ENCODE measurements around the gene KRTAP17-1.
"Not testable (repeated sequence)": the region's sequence is repeated elsewhere in the genome, so short reads cannot be mapped to it uniquely, and the experiment has no call there.

The KRTAP17-1 gene, protein sequence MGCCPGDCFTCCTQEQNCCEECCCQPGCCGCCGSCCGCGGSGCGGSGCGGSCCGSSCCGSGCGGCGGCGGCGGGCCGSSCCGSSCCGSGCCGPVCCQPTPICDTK

GRCh38 chr17:41315204-41315794 is at the start of gene KRTAP17-1:
KRTAP17-1 (minus strand) TSS chr17:41315710; CDS start chr17:41315650, 60 bp downstream.
- no peak for DNase-seq

DNA sequence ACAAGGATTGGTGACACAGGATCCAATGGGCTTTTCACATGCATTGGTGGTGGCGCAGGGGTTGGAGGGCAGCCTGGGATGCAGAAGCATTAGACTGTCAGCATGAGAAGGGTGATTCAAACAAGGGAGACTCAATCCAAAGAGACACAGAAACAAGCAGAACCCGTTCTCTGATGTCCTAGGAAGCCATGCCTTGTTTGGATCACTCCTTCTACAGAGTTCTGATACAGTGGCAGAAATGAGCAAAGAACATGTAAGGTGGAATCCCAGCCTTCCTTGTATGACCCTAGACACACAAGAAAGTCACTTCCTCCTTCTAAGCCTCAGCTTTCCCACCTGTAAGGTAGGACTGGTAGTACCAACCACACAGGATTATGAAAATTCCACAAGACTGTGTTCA is 48.4 kb upstream of the KRTAP17-1 start:
- DNase-seq, result no peak

DNA sequence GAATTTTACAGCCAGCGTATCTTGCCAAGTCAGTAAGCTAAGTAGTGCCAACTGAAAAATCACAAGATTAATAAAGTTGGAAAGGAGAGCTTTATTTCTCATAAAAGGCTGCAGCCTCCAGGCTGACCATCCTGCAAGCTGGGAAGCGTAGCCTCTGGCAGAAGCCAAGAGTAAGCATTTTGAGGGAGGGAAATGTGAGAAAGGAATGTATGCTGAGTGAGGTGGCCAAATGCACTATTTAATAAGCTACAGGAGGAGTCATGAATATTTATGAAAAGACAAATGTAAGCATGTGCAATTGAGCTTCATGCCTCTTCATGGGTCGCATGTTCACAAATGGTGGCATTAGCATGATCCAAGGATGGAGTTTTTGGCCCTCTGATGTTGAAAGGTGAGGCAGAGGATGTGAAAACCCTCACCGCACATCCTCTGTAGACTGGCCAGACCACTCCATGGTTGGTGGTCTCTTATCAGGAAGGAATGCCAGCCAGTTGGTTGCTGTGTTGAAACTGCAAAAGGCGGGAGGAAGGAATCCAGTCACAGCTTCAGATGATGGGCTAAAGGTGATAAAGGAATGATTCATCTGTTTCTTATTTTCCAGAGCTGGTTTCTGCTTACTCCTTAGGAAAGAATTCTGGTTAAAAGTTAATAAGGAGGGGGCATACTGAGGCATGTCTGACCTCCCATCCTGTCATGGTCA is 44.9 kb upstream of the KRTAP17-1 start:
- no peak for DNase-seq

DNA sequence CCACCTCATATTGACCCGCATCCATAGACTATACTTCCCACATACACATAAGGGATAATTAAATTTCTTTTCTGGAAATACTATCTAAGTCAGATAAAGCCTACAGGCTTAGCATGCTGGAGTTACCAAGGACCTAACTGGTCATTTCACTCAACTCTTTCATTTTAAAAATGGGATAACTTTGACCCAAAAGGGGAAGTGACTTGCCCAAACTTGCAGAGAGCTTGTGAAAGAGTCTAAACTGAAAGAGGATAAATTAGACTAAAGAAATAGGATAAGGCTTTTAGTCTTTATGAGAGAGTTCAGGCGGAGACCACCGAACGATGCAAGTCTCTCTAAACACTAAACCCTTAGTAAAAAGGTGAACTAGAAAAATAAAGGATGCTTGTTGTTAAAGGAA is 39.0 kb upstream of the KRTAP17-1 start:
- no peak for DNase-seq

DNA sequence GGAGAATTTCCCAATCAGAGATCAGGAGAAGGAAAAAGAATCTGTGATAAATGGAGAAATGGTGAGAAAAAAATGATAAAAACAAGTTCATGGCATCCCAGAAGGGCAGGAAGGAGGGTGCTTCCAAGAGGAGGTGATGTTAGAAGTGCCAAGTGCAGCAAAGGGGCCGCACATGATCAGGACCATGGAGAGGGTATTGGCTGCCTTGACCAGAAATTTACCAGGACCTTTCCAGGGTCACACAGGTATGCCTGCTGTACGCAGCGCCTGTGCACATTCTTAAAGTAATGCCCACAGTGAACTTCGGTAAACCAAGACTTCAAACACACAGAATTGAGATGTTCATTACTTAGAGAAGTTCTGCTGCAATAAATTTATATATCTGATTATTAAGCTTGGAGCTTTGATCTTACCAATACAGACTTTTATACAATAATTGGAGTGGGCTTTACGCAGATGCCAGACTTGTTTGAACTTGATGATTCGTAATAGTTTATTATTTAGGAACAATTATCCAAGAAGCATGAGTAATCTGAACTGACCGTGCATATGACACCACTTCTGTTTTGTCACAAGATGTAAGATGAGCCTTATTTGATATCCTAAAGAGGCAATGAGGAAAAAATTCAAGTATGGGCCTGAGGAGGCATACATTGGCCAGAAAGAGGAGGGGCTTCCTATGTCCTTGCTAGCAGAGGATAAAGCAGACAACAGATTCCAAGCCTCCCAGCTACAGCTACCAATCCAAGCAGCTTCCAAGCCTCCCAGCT is 37.3 kb upstream of the KRTAP17-1 start:
- no peak for DNase-seq

GRCh38 chr17:41351177-41351576 is 35.7 kb upstream of the KRTAP17-1 start:
- DNase-seq, result no peak

DNA sequence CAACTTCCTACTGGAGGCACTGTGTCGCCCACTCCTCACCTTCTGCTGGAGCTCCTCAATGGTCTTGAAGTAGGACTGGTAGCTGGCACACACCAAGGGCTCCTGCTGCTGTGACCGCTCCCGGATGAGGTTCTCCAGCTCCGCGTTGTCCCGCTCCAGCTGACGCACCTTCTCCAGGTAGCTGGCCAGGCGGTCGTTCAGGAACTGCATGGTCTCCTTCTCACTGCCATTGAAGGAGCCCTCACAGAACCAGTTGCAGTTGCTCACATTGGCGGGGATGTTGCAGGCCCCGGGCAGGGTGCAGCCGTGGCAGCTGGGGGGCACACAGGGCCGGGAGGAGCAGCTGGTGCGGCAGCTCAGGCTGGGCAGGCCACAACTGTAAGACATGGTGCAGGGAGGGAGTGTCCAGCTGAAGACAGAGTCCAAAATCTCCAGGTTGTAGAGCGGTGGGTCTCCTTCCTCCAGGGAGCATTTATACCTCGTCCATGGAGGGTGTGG is 34.9 kb upstream of the KRTAP17-1 start, which contains the start of gene KRT33A:
Gene KRT33A (minus strand): TSS at position 448 of the 498 bp plus-strand sequence. CDS start 61 bp downstream, at position 387.
- DNase-seq, result not testable (repeated sequence)

GRCh38 chr17:41347869-41348760 is 32.6 kb upstream of the KRTAP17-1 start:
- no peak for DNase-seq

DNA sequence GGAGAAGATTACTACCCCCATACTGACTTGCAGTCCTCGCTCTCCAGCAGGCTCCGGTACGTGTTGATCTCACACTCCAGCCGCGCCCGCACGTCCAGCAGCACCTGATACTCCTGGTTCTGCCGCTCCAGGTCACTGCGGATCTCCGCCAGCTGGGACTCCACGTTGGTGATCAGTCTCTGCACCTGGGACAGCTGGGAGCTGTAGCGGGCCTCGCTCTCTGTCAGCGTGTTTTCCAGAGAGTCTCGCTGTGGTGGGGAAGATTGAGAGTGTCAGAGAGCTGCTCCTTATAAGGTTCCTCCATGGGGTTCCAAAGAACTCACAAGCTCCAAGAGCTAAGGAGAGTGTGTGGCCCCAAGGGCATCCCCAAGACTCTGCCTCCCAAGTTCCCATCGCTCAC is 30.9 kb upstream of the KRTAP17-1 start:
- not testable (repeated sequence) for DNase-seq

GRCh38 chr17:41345992-41346391 is 30.5 kb upstream of the KRTAP17-1 start:
- DNase-seq, result no peak

GRCh38 chr17:41343029-41343428 is 27.5 kb upstream of the KRTAP17-1 start:
- DNase-seq, result no peak

DNA sequence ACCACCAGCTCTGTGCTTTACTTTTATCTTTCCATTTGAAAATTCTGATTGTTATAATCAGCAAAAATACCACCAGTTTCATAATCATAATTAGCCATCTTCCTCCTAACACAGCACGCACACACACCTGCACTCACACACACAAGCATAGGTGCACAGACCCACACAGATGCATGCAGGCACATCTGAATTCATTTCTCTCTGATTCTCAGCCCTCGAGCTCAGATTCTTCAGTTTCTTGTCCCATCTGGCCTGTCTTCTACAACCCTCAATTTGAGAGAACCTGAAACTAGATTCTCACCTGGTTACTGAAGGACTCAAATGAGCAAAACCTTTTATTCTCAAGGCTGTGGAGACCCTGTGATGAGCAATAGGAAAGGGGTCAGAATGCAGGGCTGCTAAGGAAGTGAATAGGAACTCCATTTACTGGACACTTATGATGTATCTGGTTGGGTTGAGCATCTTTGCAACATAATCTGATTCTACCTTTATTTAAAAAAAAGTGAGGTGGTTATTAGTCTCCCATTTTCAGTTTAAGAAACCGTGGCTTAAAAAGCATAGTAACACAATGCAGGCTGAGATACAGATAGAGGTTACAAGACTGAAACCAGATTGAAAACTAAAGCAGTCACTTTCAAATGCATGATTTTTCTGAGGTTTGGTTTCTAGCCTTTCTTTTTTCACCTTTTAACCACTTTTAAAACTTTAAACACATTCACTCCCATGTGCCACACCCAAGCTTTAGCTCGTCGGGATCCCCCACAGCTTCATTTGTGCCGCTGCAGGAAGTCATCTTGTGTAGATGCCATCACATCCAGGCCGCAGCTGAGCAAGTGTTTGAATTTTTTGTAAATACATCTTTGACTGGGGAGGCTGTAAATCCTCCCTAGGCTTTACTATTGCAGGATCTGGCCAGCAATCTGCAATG is 25.7 kb upstream of the KRTAP17-1 start:
- DNase-seq, result no peak

GRCh38 chr17:41340494-41340893 is 25.0 kb upstream of the KRTAP17-1 start:
- DNase-seq, result no peak

DNA sequence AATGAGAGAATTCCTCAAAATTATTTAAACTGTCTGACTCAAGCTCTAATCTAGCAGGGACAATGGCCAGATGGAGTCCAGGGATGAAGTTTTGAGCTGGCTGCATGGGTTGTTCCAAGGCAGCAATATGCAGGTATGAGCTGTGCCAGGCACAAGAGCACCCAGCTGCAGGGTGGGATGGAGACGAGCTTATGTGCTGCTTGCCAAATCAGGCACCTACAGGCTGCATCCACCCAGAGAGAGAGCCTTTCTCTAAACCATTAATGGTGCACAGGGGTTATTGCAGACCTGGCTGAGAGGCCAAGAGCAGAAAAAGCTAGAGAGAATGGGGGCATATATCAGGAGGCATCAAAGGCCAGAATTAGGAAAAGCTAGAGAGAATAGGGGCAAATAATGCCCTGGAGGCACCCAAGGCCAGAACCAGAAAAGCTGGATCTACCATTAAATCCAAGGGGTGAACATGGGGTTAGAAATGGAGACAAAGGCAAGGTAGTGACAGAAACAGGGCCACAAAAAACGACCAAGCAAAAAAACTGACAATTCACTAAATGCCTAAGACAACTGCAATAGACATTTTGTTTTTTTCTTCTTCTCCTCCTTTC is 24.2 kb upstream of the KRTAP17-1 start:
- DNase-seq, result no peak

DNA sequence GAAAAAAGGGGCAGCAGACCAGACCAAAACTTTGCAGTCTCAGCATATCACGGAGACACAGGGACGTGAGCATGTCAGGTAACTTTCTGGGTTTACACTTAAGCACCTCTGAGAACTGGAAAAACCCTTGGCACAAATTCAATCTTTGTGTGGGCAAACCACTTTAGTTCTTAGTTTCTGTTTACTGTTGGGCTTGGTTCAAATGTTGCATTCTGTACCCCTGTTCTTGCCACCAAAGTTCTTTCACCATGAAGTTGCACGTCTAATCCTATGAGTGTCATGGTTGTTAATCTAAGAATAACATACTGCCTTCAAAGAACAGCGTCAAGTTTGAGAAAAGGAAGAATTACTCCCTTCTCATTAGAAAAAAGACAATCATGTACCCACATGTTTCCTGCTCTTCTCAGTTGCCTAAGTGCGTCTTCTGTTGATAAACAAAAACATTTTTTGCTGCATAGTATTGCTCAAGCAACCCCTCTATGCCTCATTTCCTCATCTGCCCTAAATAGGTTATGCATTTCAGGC is 23.5 kb upstream of the KRTAP17-1 start:
- DNase-seq, result peak; percentile 24

- DNase-seq, result no peak
Measured at GRCh38 chr17:41335747-41336146, 20.2 kb upstream of the KRTAP17-1 start.

DNA sequence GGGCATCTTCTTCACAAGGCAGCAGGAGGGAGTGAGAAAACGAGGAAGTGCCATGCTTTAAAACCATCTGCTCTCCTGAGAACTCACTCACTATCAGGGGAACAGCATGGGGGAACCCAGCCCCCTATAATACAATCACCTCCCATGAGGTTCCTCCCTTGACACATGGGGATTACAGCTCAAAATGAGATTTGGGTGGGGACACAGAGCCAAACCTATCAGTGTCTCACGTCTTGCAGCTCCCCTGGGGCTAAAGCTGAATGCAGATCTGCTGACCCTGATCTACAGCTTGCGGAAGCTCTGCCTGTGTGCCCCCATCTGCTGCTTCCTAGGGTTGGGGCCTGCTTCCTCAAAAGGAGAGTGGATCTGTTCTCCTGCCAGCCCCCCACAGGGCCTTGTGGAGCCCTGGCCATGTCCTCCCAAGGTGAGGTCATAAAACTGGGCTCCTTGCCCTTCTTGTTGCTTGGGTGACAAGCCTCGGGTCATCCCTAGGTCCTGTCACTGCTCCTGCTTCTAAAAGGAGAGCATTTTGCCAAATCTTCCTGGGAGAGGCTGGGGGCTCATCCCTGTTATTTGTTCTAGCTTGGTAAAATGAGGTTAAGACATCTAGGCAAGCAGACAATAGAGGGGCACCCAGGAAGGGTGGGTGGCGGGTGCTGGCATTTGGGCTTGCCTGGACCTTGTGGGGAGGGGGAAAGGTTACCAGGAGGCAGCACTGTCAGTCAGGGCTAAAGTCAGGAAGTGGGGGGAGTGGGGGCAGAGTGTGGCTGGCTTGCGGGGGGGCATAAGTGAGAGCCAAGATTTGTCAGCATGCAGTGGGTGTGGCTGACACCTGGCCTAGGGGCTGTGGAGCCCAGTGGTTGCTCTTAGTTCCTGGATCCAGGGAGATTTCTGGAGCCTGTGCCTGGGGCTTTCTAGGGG is 19.1 kb upstream of the KRTAP17-1 start:
- DNase-seq, result no peak

- no peak for DNase-seq
Measured at GRCh38 chr17:41333836-41334235, 18.3 kb upstream of the KRTAP17-1 start.

- no peak for DNase-seq
Measured at GRCh38 chr17:41333098-41333497, 17.6 kb upstream of the KRTAP17-1 start.
